Measurements from ENCODE around the gene SNAI3.

GRCh38 chr16:88629835-88630234 lies 56.5 kb downstream of the SNAI3 start:
- no peak for TF ChIP-seq CTCF (IDR thresholded peaks at IDR 0.05)
- no peak for TF ChIP-seq POLR2A (IDR thresholded peaks at IDR 0.05)

All from uterus (tissue), 2 donors.